Tibial artery (tissue), 4 donors: ENCODE data around the gene MAP7D2.

Experiments used
- DNase-seq, 2 donors: peaks; one replicate each; pipeline ENCODE4 v3.0.0-alpha.2; 2019
- H3K27ac ChIP-seq, 2 donors: fragments of 200-600 bp; sonication (generic) in 1 of 2; 1 replicate in 1 of 2; 2 replicates in 1 of 2; pipeline ENCODE4 v1.5.1; 2018 to 2019; ENCODE audit warnings: mild to moderate bottlenecking in 1 of 2
- H3K27me3 ChIP-seq, 2 donors: fragments of 200-600 bp; sonication (generic) in 1 of 2; one replicate each; pipeline versions ENCODE4 v1.5.1 to v1.6.0; 2016 to 2019
- H3K36me3 ChIP-seq, 3 donors: fragments of 200-600 bp; sonication (generic) in 2 of 3; one replicate each; pipeline ENCODE4 v1.5.1; 2016 to 2019; ENCODE audit warnings: mild to moderate bottlenecking in 2 of 3
- H3K4me1 ChIP-seq, 4 donors: fragments of 200-600 bp; sonication (generic) in 2 of 4; 1 replicate in 3 of 4; 2 replicates in 1 of 4; pipeline ENCODE4 v1.5.1; 2016 to 2019
- H3K4me3 ChIP-seq, 2 donors: fragments of 200-600 bp; sonication (generic) in 1 of 2; 1 replicate in 1 of 2; 2 replicates in 1 of 2; pipeline ENCODE4 v1.5.1; 2018 to 2019; ENCODE audit warnings: mild to moderate bottlenecking in 2 of 2
- H3K9me3 ChIP-seq, 3 donors: fragments of 200-600 bp; sonication (generic) in 1 of 3; one replicate each; pipeline ENCODE4 v1.5.1; 2016 to 2019
- intact Hi-C: fragments of 100-400 bp; cut with DNase I; formaldehyde crosslinking; loops from one replicate; pipeline ENCODE4 v1.15.0; 2023; ENCODE audit warnings: low total_unique reads
- TF ChIP-seq, protein P1 (sequence below), 2 experiments: fragments of 200-600 bp in 1 of 2; fragments of 450-650 bp in 1 of 2; IDR thresholded peaks; one replicate each; pipeline ENCODE4 v1.5.1; 2017 to 2019; ENCODE audit warnings: antibody characterized with exemption in 2 of 2, mild to moderate bottlenecking in 1 of 2, moderate library complexity in 1 of 2

MAP7D2 gene

DNA sequence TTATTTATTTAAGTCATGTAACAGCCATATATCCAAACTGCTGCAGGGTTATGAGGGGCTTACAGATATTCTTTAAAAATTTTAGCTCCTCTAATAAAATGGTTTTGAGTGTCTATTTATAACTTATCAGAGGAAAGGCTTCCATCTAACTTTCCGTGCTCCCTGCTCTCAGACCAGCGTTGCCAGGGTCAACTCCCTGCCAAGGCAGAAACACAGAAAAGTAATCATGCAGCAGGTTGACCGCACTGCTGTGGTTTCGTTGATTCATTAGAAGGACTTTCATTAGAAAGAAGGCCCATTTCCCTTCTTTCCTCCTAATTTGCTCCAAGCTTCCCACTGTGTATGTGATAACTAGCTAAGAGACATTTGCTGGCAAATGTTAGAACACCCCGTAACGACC, 159.8 kb downstream of the MAP7D2 start:
- Histone ChIP-seq H3K9me3 (no peaks in the 10 kb centered on the region), H3K4me3 (no peak overlapping the region), H3K4me1 (peaks cover 0 to 14% (median 0%) of the 10 kb centered on the region in 4 donors), H3K36me3 (peaks cover 0 to 6% (median 0%) of the 10 kb centered on the region in 3 donors), H3K27me3 (no peaks in the 10 kb centered on the region), H3K27ac (no peak overlapping the region)
- intact Hi-C loops = no loop called here
- DNase-seq = peak in 1 of 2 donors; percentile 20
- TF ChIP-seq, protein P1, sequence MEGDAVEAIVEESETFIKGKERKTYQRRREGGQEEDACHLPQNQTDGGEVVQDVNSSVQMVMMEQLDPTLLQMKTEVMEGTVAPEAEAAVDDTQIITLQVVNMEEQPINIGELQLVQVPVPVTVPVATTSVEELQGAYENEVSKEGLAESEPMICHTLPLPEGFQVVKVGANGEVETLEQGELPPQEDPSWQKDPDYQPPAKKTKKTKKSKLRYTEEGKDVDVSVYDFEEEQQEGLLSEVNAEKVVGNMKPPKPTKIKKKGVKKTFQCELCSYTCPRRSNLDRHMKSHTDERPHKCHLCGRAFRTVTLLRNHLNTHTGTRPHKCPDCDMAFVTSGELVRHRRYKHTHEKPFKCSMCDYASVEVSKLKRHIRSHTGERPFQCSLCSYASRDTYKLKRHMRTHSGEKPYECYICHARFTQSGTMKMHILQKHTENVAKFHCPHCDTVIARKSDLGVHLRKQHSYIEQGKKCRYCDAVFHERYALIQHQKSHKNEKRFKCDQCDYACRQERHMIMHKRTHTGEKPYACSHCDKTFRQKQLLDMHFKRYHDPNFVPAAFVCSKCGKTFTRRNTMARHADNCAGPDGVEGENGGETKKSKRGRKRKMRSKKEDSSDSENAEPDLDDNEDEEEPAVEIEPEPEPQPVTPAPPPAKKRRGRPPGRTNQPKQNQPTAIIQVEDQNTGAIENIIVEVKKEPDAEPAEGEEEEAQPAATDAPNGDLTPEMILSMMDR (IDR thresholded peaks at IDR 0.05) = no peak
